IPS-18c (cell line): Measurements from ENCODE around the gene PLA2G3.
A peak's percentile ranks its signal among the peaks of the same experiment; 100 is the strongest.
"Not testable (repeated sequence)": the region's sequence is repeated elsewhere in the genome, so short reads cannot be mapped to it uniquely, and the experiment has no call there.

Experiments
- H3K4me3 ChIP-seq: 2 replicates; pipeline ENCODE4 v1.7.0; 2013; ENCODE audit warnings: low read depth, mild to moderate bottlenecking, low read length, moderate library complexity; ENCODE audit not compliant: insufficient read depth
- H3K9me3 ChIP-seq: one replicate; pipeline ENCODE4 v1.6.1; 2013; ENCODE audit warnings: mild to moderate bottlenecking, low read length, moderate library complexity; ENCODE audit not compliant: control insufficient read depth, insufficient read depth

Gene PLA2G3

DNA sequence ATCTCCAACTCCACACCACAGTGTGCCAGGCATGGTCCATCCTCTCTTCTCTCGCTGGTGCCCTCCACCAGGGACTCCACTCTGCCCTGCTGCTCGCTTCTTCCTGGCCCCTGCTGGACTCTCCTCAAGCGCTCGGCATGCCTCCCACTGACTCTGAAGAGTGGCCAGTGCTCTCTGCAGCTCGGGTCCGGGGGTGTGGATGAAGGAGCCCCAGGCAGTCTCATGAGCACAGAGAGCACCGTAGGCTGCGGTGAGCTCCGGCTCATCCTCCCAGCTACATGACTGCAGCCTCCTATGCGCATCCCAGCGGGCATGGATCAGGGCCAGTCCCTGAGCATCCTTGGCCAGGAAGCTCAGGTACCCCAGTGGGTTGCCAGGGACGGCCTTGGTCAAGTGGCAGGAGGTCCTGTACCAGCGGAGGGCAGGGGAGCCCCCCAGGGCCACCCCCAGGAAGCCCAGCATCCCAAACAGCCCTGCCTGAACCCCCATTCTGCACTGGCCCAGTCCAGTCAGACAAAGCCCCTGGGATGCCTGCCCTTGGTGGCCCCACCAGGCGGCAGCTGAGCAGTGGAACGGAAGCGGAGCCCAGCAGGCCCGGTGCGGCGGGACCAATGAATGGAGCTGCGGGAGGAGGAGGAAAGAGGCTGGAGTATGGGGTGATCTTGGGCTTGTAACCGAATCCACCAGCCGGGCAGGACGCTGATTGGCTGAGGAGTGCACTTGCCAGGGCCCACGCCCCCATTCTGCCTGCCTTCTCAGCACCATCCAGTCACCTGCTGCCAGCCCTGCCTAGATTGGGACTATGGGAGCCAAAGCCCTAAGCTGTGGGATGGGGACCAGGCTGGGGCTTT lies at the start of gene PLA2G3:
TSS of gene PLA2G3 (minus strand) at position 643 of the 851 bp plus-strand sequence. CDS start at position 489, 154 bp downstream.
- Histone ChIP-seq H3K9me3 (no peaks in the 10 kb centered on the region), H3K4me3 (peak within 1 kb of the TSS; percentile 36)

DNA sequence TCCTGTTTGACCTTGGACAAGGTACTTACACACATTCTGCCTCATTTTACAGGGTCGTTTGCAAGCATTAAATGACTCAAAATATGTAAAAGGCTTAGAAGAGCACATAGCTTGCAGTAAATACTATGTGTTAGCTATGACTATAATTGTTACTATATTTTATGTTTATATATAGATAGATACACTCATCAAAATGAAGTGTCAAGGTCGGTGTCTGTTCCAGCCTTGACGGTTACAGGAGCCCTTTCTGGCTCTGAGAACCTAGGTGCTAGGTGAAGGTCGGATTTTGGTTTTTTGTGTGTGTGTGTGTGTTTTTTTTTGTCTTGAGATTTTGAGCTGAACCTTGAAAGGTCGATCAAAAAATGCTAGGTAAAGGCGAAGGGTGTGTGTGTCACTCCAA lies 47.3 kb upstream of the PLA2G3 start:
- peaks cover 3% of the 10 kb centered on the region for H3K9me3 ChIP-seq
- no peak overlapping the region for H3K4me3 ChIP-seq

- Histone ChIP-seq H3K9me3 (peaks cover 3% of the 10 kb centered on the region), H3K4me3 (no peak overlapping the region)
These were observed 44.7 kb upstream of the PLA2G3 start for GRCh38 chr22:31185056-31185455.

GRCh38 chr22:31184015-31184414 lies 43.7 kb upstream of the PLA2G3 start:
- Histone ChIP-seq H3K9me3 (peaks cover 3% of the 10 kb centered on the region), H3K4me3 (no peak overlapping the region)

GRCh38 chr22:31179345-31179744 lies 39.0 kb upstream of the PLA2G3 start:
- Histone ChIP-seq H3K9me3 (peaks cover 3% of the 10 kb centered on the region), H3K4me3 (no peak overlapping the region)

GRCh38 chr22:31178859-31179258 lies 38.6 kb upstream of the PLA2G3 start:
- H3K4me3 ChIP-seq: no peak overlapping the region
- no peaks in the 10 kb centered on the region for H3K9me3 ChIP-seq

DNA sequence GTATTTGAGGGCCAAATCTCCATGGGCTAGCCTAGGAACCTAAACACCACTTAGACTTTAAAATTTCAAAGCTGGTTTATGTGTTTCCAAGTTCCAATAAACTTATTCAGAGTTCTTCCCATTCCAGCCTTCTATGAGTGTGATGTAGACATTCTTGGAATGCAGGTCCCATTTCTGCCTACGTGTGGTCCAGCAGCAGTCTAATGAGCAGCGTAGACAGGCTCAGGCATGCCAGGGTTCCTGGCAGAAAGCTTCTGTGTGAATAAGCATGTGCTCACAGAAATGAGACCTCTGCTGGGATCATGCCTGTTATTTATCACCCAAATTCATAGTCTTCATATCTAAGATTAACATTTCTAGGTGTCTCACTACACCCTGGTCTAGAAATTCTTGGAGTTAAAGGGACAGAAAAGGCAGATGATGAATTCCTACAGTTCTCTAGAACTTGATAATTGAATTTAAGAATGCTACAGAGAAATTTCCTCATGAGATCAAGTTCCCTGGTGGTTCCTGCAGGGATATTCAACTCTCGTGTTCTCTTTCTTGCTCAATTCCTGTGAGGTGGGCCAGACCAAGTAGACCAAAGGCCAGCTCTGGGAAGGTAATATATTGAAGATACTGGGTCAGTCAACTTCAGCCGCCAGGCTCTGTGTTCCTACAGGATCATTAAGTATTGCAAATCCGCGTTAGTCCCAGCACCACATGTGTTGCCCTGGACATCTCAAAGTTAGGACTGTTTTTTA lies 37.3 kb upstream of the PLA2G3 start:
- no peak overlapping the region for H3K4me3 ChIP-seq

DNA sequence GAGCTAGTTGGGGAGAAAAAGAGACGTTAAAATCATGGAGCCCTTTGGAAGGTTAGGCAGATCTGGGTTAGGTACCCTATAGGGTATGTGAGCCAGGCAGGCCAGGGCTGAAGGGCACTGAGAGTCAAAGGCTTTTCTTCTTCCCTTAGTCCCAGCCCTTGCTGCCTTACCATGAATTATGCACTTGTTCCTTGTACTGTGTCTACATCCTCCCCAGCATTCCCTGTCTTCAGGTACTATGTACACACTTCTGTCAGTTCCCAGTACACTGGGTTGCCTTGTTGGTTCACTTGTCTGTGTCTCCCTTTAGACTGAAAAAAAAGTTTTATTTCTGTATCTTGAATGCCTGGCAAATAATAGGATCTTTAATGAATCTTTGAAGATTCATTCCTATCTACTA lies 36.6 kb upstream of the PLA2G3 start:
- Histone ChIP-seq H3K9me3 (no peaks in the 10 kb centered on the region), H3K4me3 (no peak overlapping the region)

More for the DNA sequence above, 37.3 kb upstream of the PLA2G3 start:
- no peaks in the 10 kb centered on the region for H3K9me3 ChIP-seq

- Histone ChIP-seq H3K4me3 (no peak overlapping the region), H3K9me3 (no peaks in the 10 kb centered on the region)
These were observed 33.3 kb upstream of the PLA2G3 start for GRCh38 chr22:31173386-31174145.

GRCh38 chr22:31171734-31172133 lies 31.4 kb upstream of the PLA2G3 start:
- H3K4me3 ChIP-seq, H3K9me3 ChIP-seq: not testable (repeated sequence)

DNA sequence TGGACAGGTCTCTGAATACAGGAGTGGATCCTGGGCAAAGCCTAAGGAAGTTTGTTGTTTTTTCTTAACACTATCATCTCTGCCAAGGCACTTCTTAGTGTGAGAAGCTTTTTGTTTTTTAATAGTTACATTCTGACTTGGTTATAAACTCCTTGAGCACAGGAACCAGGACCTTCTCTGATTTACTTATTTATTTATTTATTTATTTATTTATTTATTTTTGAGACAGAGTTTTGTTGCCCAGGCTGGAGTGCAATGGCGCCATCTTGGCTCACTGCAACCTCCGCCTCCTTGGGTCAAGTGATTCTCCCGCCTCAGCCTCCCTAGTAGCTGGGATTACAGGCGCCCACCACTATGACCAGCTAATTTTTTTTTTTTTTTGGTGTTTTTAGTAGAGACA lies 30.7 kb upstream of the PLA2G3 start:
- H3K9me3 ChIP-seq: no peaks in the 10 kb centered on the region
- H3K4me3 ChIP-seq: no peak overlapping the region

GRCh38 chr22:31162015-31162765 lies 21.9 kb upstream of the PLA2G3 start:
- H3K9me3 ChIP-seq: no peaks in the 10 kb centered on the region
- H3K4me3 ChIP-seq: no peak overlapping the region

DNA sequence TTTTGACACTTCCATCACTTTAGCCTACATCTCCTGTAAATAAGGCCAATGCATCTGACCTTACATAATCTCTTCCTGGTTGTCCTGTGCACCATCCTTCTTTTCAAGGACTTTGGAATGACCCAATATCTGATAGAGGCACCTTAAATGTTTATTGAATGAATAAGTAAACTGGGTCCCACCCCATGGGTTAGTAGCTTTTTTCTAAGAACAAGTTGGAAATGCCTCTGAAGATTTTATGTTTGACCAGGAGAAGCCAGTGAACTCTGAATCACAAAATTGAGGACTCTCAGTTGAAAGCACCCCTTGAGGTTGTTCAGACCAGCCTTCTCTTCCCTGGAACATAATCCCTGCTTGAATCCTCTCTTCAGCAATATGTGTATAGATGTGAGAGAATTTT lies 21.1 kb upstream of the PLA2G3 start:
- Histone ChIP-seq H3K9me3 (no peaks in the 10 kb centered on the region), H3K4me3 (peak overlapping the region; percentile 82; the same call in 1 of the 2 replicates)

GRCh38 chr22:31160328-31160978 lies 20.1 kb upstream of the PLA2G3 start:
- Histone ChIP-seq H3K9me3 (no peaks in the 10 kb centered on the region), H3K4me3 (peak overlapping the region; percentile 82)

GRCh38 chr22:31155422-31155821 lies 15.1 kb upstream of the PLA2G3 start:
- H3K4me3 ChIP-seq: no peak overlapping the region
- no peaks in the 10 kb centered on the region for H3K9me3 ChIP-seq

GRCh38 chr22:31154975-31155374 lies 14.7 kb upstream of the PLA2G3 start:
- Histone ChIP-seq H3K4me3 (no peak overlapping the region), H3K9me3 (no peaks in the 10 kb centered on the region)
